ENCODE data around the gene DCAF15. TPM values are rescaled to one million over a fixed set of nuclear protein-coding genes. Genes with fewer than 3 reads are reported as not detected.

The DCAF15 gene
- total and polyA plus RNA-seq, 2 experiments from 2014 or later = 39.5 to 81.3 TPM

DNA sequence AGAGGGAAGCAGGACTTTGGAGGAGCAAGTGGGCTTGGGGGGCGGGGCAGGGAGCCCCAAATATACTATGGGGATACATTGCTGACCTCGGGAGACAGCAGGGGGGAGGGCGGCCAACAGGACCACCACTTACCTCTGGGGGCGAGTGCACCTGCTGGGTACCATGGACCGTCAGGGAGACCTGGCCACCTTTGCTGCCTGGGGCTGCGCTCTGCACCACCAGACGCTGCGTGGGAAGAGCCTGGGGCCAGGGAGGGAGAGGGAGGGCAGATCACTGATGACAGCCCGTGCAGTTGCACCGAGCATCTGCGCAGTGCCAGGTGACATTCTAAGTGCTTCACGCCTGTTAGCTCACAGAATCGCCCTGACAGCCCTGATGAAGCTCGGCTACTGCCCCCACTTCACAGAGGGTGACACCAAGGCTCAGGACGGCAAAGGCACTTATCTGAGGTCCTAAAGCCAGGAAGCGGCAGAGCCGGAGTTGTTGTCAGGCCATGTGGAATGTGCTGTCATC is 29.7 kb downstream of the DCAF15 start:
- Histone ChIP-seq H3K27ac (ENCODE audit: low read depth) (no peak overlapping the region), H3K9me2 (ENCODE audit: insufficient read depth) (no peaks in the 10 kb centered on the region), H3K27me3 (ENCODE audit: insufficient read depth) (no peaks in the 10 kb centered on the region), H3K4me2 (no peak overlapping the region), H2AFZ (no peak overlapping the region), H3F3A (replicated peaks; ENCODE audit: low read depth) (peaks cover 13% of the 10 kb centered on the region), H3K4me3 (no peak overlapping the region), H3K79me2 (replicated peaks; ENCODE audit: insufficient read depth) (no peaks in the 10 kb centered on the region), H4K20me1 (replicated peaks; ENCODE audit: insufficient read depth) (no peaks in the 10 kb centered on the region), H3K4me1 (ENCODE audit: insufficient read depth) (peaks cover 43% of the 10 kb centered on the region), H3K36me3 (ENCODE audit: insufficient read depth) (no peaks in the 10 kb centered on the region)
- DNase-seq (ENCODE audit: low spot score) (no peak), ATAC-seq (no peak)
- H3K27ac Mint-ChIP-seq = no peak overlapping the region
- no peaks in the 10 kb centered on the region for H3K36me3 Mint-ChIP-seq (ENCODE audit: low read depth)
- no peak overlapping the region for H3K4me3 Mint-ChIP-seq
- H3K9me3 Mint-ChIP-seq = no peaks in the 10 kb centered on the region
- H3K27me3 Mint-ChIP-seq (ENCODE audit: insufficient read depth, low read depth, poor library complexity) = peaks cover 13% of the 10 kb centered on the region
- TF ChIP-seq CREB1 (CRISPR knock-in tag; IDR thresholded peaks at IDR 0.05; ENCODE audit: low read depth) = no peak
- TF ChIP-seq EZH2phosphoT487 (IDR thresholded peaks at IDR 0.05; ENCODE audit: unreplicated experiment) = no peak
- no peak for TF ChIP-seq ZNF114 (CRISPR knock-in tag; IDR thresholded peaks at IDR 0.05)
- TF ChIP-seq POLR2AphosphoS5 (IDR thresholded peaks at IDR 0.05; ENCODE audit: low read depth) = no peak
- no peak for TF ChIP-seq CTCF (conservative IDR thresholded peaks at IDR 0.05; ENCODE audit: low read depth in 2 of 2)
- TF ChIP-seq, protein P1, sequence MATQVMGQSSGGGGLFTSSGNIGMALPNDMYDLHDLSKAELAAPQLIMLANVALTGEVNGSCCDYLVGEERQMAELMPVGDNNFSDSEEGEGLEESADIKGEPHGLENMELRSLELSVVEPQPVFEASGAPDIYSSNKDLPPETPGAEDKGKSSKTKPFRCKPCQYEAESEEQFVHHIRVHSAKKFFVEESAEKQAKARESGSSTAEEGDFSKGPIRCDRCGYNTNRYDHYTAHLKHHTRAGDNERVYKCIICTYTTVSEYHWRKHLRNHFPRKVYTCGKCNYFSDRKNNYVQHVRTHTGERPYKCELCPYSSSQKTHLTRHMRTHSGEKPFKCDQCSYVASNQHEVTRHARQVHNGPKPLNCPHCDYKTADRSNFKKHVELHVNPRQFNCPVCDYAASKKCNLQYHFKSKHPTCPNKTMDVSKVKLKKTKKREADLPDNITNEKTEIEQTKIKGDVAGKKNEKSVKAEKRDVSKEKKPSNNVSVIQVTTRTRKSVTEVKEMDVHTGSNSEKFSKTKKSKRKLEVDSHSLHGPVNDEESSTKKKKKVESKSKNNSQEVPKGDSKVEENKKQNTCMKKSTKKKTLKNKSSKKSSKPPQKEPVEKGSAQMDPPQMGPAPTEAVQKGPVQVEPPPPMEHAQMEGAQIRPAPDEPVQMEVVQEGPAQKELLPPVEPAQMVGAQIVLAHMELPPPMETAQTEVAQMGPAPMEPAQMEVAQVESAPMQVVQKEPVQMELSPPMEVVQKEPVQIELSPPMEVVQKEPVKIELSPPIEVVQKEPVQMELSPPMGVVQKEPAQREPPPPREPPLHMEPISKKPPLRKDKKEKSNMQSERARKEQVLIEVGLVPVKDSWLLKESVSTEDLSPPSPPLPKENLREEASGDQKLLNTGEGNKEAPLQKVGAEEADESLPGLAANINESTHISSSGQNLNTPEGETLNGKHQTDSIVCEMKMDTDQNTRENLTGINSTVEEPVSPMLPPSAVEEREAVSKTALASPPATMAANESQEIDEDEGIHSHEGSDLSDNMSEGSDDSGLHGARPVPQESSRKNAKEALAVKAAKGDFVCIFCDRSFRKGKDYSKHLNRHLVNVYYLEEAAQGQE (IDR thresholded peaks at IDR 0.05; ENCODE audit: unreplicated experiment) = no peak
- TF ChIP-seq JUNB (IDR thresholded peaks at IDR 0.05; ENCODE audit: unreplicated experiment) = no peak
- no peak for TF ChIP-seq EZH2 (IDR thresholded peaks at IDR 0.05; ENCODE audit: low read depth, unreplicated experiment)
- no peak for TF ChIP-seq NANOG (IDR thresholded peaks at IDR 0.05; ENCODE audit: borderline replicate concordance)
- TF ChIP-seq ZNF331 (CRISPR knock-in tag; IDR thresholded peaks at IDR 0.05; ENCODE audit: low read depth) = no peak
- TF ChIP-seq, protein P2, sequence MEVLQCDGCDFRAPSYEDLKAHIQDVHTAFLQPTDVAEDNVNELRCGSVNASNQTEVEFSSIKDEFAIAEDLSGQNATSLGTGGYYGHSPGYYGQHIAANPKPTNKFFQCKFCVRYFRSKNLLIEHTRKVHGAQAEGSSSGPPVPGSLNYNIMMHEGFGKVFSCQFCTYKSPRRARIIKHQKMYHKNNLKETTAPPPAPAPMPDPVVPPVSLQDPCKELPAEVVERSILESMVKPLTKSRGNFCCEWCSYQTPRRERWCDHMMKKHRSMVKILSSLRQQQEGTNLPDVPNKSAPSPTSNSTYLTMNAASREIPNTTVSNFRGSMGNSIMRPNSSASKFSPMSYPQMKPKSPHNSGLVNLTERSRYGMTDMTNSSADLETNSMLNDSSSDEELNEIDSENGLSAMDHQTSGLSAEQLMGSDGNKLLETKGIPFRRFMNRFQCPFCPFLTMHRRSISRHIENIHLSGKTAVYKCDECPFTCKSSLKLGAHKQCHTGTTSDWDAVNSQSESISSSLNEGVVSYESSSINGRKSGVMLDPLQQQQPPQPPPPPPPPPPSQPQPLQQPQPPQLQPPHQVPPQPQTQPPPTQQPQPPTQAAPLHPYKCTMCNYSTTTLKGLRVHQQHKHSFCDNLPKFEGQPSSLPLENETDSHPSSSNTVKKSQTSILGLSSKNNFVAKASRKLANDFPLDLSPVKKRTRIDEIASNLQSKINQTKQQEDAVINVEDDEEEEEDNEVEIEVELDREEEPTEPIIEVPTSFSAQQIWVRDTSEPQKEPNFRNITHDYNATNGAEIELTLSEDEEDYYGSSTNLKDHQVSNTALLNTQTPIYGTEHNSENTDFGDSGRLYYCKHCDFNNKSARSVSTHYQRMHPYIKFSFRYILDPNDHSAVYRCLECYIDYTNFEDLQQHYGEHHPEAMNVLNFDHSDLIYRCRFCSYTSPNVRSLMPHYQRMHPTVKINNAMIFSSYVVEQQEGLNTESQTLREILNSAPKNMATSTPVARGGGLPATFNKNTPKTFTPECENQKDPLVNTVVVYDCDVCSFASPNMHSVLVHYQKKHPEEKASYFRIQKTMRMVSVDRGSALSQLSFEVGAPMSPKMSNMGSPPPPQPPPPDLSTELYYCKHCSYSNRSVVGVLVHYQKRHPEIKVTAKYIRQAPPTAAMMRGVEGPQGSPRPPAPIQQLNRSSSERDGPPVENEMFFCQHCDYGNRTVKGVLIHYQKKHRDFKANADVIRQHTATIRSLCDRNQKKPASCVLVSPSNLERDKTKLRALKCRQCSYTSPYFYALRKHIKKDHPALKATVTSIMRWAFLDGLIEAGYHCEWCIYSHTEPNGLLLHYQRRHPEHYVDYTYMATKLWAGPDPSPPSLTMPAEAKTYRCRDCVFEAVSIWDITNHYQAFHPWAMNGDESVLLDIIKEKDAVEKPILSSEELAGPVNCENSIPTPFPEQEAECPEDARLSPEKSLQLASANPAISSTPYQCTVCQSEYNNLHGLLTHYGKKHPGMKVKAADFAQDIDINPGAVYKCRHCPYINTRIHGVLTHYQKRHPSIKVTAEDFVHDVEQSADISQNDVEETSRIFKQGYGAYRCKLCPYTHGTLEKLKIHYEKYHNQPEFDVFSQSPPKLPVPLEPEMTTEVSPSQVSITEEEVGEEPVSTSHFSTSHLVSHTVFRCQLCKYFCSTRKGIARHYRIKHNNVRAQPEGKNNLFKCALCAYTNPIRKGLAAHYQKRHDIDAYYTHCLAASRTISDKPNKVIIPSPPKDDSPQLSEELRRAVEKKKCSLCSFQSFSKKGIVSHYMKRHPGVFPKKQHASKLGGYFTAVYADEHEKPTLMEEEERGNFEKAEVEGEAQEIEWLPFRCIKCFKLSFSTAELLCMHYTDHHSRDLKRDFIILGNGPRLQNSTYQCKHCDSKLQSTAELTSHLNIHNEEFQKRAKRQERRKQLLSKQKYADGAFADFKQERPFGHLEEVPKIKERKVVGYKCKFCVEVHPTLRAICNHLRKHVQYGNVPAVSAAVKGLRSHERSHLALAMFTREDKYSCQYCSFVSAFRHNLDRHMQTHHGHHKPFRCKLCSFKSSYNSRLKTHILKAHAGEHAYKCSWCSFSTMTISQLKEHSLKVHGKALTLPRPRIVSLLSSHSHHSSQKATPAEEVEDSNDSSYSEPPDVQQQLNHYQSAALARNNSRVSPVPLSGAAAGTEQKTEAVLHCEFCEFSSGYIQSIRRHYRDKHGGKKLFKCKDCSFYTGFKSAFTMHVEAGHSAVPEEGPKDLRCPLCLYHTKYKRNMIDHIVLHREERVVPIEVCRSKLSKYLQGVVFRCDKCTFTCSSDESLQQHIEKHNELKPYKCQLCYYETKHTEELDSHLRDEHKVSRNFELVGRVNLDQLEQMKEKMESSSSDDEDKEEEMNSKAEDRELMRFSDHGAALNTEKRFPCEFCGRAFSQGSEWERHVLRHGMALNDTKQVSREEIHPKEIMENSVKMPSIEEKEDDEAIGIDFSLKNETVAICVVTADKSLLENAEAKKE (CRISPR knock-in tag; IDR thresholded peaks at IDR 0.05) = no peak
- TF ChIP-seq, protein P3, sequence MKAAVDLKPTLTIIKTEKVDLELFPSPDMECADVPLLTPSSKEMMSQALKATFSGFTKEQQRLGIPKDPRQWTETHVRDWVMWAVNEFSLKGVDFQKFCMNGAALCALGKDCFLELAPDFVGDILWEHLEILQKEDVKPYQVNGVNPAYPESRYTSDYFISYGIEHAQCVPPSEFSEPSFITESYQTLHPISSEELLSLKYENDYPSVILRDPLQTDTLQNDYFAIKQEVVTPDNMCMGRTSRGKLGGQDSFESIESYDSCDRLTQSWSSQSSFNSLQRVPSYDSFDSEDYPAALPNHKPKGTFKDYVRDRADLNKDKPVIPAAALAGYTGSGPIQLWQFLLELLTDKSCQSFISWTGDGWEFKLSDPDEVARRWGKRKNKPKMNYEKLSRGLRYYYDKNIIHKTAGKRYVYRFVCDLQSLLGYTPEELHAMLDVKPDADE (IDR thresholded peaks at IDR 0.05) = no peak
- TF ChIP-seq STAT1 (IDR thresholded peaks at IDR 0.05; ENCODE audit: unreplicated experiment) = no peak
- peaks cover 34% of the 10 kb centered on the region for H3K4me1 Mint-ChIP-seq

All from GM23338 (cell line).